IMR-90 (cell line): ENCODE results near the gene NTM. TPM values are rescaled to one million over a fixed set of nuclear protein-coding genes. Genes with fewer than 3 reads are reported as not detected.

Source experiments
- ATAC-seq: fragments of 200-7000 bp; cut with Tn5 transposase; 2 replicates; pipeline ENCODE4 v1.9.1; 2020; ENCODE audit warnings: low read depth, mild to moderate bottlenecking, moderate library complexity
- BruUV-seq: library from RNA; stranded (reverse); fragments of 400-500 nt; replicated peaks from 2 replicates; lab custom pipeline; 2021; lab: Mats Ljungman, UMichigan
- CTCF ChIA-PET: fragments of 300-600 bp; formaldehyde crosslinking; extraction: SDS; loops from one replicate; lab custom pipeline; 2021; ENCODE audit warnings: antibody characterized with exemption; lab: Yijun Ruan, JAX
- POLR2A ChIA-PET: fragments of 300-600 bp; sonication (Branson Sonifier 250); formaldehyde crosslinking; loops from one replicate; lab custom pipeline; 2022; ENCODE audit warnings: antibody characterized with exemption; ENCODE audit not compliant: unreplicated experiment; lab: Charles Lee
- DNase-seq: peaks from one replicate; pipeline ENCODE4 v3.0.0; 2013
- H2AFZ ChIP-seq: replicated peaks from 2 replicates; pipeline ENCODE3; 2013; ENCODE audit warnings: low read length, mild to moderate bottlenecking; ENCODE audit not compliant: poor library complexity
- H2AK5ac ChIP-seq: 2 replicates; pipeline ENCODE4 v1.6.1; 2013; ENCODE audit warnings: low read depth, low read length, inconsistent platforms
- H2AK9ac ChIP-seq: replicated peaks from 2 replicates; pipeline ENCODE3; 2013; ENCODE audit warnings: mild to moderate bottlenecking, low read depth, low read length, moderate library complexity; ENCODE audit not compliant: poor library complexity
- H2BK120ac ChIP-seq: 2 replicates; pipeline ENCODE4 v1.6.1; 2013; ENCODE audit warnings: low read depth, low read length, inconsistent platforms
- H2BK15ac ChIP-seq: 3 replicates; pipeline ENCODE4 v1.6.1; 2013; ENCODE audit warnings: low read depth, low read length, inconsistent platforms
- H2BK20ac ChIP-seq: 2 replicates; pipeline ENCODE4 v1.6.1; 2013; ENCODE audit warnings: low read depth, mild to moderate bottlenecking, inconsistent platforms, low read length, moderate library complexity
- H2BK5ac ChIP-seq: 2 replicates; pipeline ENCODE4 v1.6.1; 2013; ENCODE audit warnings: mild to moderate bottlenecking, low read depth, low read length, inconsistent platforms; ENCODE audit not compliant: poor library complexity, severe bottlenecking
- H3K14ac ChIP-seq: replicated peaks from 2 replicates; pipeline ENCODE4 v1.6.1; 2013; ENCODE audit warnings: low read depth, low read length, inconsistent platforms
- H3K18ac ChIP-seq: 2 replicates; pipeline ENCODE4 v1.6.1; 2013; ENCODE audit warnings: low read depth, low read length, control low read depth
- H3K23ac ChIP-seq: 2 replicates; pipeline ENCODE4 v1.6.1; 2013; ENCODE audit warnings: low read depth, low read length, inconsistent platforms
- H3K27ac ChIP-seq: 2 replicates; pipeline ENCODE4 v1.5.1; 2013; ENCODE audit warnings: mild to moderate bottlenecking, control low read depth, low read length; ENCODE audit not compliant: insufficient read depth
- H3K27me3 ChIP-seq: 2 replicates; pipeline ENCODE4 v1.6.1; 2013; ENCODE audit warnings: low read length; ENCODE audit not compliant: control insufficient read depth, insufficient read depth
- H3K36me3 ChIP-seq: 2 replicates; pipeline ENCODE4 v1.6.1; 2013; ENCODE audit warnings: low read length, mixed read lengths; ENCODE audit not compliant: control insufficient read depth, insufficient read depth
- H3K4ac ChIP-seq: 2 replicates; pipeline ENCODE4 v1.6.1; 2013; ENCODE audit warnings: low read depth, low read length, inconsistent platforms
- H3K4me1 ChIP-seq: 2 replicates; pipeline ENCODE4 v1.6.1; 2013; ENCODE audit warnings: low read length, mixed read lengths; ENCODE audit not compliant: control insufficient read depth, insufficient read depth
- H3K4me2 ChIP-seq: 2 replicates; pipeline ENCODE4 v1.6.1; 2013; ENCODE audit warnings: low read depth, mild to moderate bottlenecking, control low read depth, low read length, moderate library complexity
- H3K4me3 ChIP-seq: 2 replicates; pipeline ENCODE4 v1.5.1; 2013; ENCODE audit warnings: low read depth, mild to moderate bottlenecking, control low read depth, low read length, moderate library complexity; ENCODE audit not compliant: insufficient read depth
- H3K56ac ChIP-seq: 2 replicates; pipeline ENCODE4 v1.6.1; 2013; ENCODE audit warnings: low read length, inconsistent platforms; ENCODE audit not compliant: insufficient read depth; ENCODE audit errors: extremely low read depth
- H3K79me1 ChIP-seq, 2 experiments: 2 replicates each; pipeline ENCODE4 v1.6.1; 2013; ENCODE audit warnings: low read length in 2 of 2, inconsistent platforms in 1 of 2, low read depth in 1 of 2
- H3K9ac ChIP-seq: 2 replicates; pipeline ENCODE4 v1.6.1; 2013; ENCODE audit warnings: low read depth, low read length, control low read depth
- H3K9me1 ChIP-seq: 2 replicates; pipeline ENCODE4 v1.6.1; 2013; ENCODE audit warnings: low read length, inconsistent platforms; ENCODE audit not compliant: insufficient read depth
- H3K9me3 ChIP-seq: 2 replicates; pipeline ENCODE4 v1.6.1; 2013; ENCODE audit warnings: low read length; ENCODE audit not compliant: control insufficient read depth, insufficient read depth
- H4K20me1 ChIP-seq: 2 replicates; pipeline ENCODE4 v1.6.1; 2013; ENCODE audit warnings: low read length, inconsistent platforms; ENCODE audit not compliant: insufficient read depth
- H4K5ac ChIP-seq: 2 replicates; pipeline ENCODE4 v1.6.1; 2013; ENCODE audit warnings: mild to moderate bottlenecking, low read depth, low read length, control low read depth
- H4K8ac ChIP-seq, 2 experiments: 2 replicates each; pipeline ENCODE4 v1.6.1; 2013; ENCODE audit warnings: low read depth in 2 of 2, low read length in 2 of 2, control low read depth in 1 of 2, inconsistent platforms in 1 of 2
- H4K91ac ChIP-seq: 2 replicates; pipeline ENCODE4 v1.6.1; 2013; ENCODE audit warnings: low read depth, low read length, inconsistent platforms; ENCODE audit not compliant: insufficient read depth
- BHLHE40 ChIP-seq: fragments of 150-350 bp; IDR thresholded peaks from 2 replicates; pipeline ENCODE4 v1.6.1; 2016; ENCODE audit warnings: mild to moderate bottlenecking, low read depth, low read length
- CHD1 ChIP-seq: IDR thresholded peaks from 2 replicates; pipeline ENCODE4 v1.6.1; 2012; ENCODE audit warnings: low read depth, low read length, improper control_type of control experiment
- CTCF ChIP-seq: conservative IDR thresholded peaks from 2 replicates; pipeline ENCODE4 v1.5.1; 2012; ENCODE audit warnings: mild to moderate bottlenecking, low read depth, low read length, improper control_type of control experiment
- ELK1 ChIP-seq: fragments of 150-350 bp; IDR thresholded peaks from 2 replicates; pipeline ENCODE4 v1.6.1; 2016; ENCODE audit warnings: low read depth, mild to moderate bottlenecking, low read length, moderate library complexity, borderline replicate concordance
- FOS ChIP-seq: fragments of 150-350 bp; IDR thresholded peaks from 2 replicates; pipeline ENCODE4 v1.6.1; 2016; ENCODE audit warnings: low read depth, low read length
- MAFK ChIP-seq: IDR thresholded peaks from 2 replicates; pipeline ENCODE4 v1.6.1; 2012; ENCODE audit warnings: low read depth, low read length, improper control_type of control experiment
- MXI1 ChIP-seq: IDR thresholded peaks from 2 replicates; pipeline ENCODE4 v1.6.1; 2012; ENCODE audit warnings: low read depth, mild to moderate bottlenecking, low read length, moderate library complexity, borderline replicate concordance
- POLR2A ChIP-seq: IDR thresholded peaks from 2 replicates; pipeline ENCODE4 v1.6.1; 2012; ENCODE audit warnings: mild to moderate bottlenecking, low read depth, low read length
- RAD21 ChIP-seq: IDR thresholded peaks from 2 replicates; pipeline ENCODE4 v1.6.1; 2012; ENCODE audit warnings: low read length, improper control_type of control experiment
- RCOR1 ChIP-seq: IDR thresholded peaks from 2 replicates; pipeline ENCODE4 v1.6.1; 2012; ENCODE audit warnings: mild to moderate bottlenecking, low read length, improper control_type of control experiment; ENCODE audit not compliant: insufficient replicate concordance
- SMC3 ChIP-seq: fragments of 150-350 bp; IDR thresholded peaks from 2 replicates; pipeline ENCODE4 v1.6.1; 2016; ENCODE audit warnings: low read depth, mild to moderate bottlenecking, antibody characterized with exemption, low read length, moderate library complexity
- WGBS, 2 experiments: methylation state at CpG; one replicate each; pipeline versions ENCODE4 v1.1.5 to v1.1.7; 2013; ENCODE audit warnings: missing lambda C conversion rate in 2 of 2; ENCODE audit not compliant: insufficient read length in 1 of 2; ENCODE audit errors: extremely low coverage in 2 of 2; 5-methylcytosine and 5-hydroxymethylcytosine counted together
- dilution Hi-C: fragments of 300-500 bp; cut with HindIII; formaldehyde crosslinking; loops from one replicate; pipeline ENCODE4 v1.14.3; 2018; ENCODE audit warnings: low sequenced_read_pairs; ENCODE audit not compliant: unreplicated experiment
- in situ Hi-C: fragments of 300-500 bp; cut with MboI; formaldehyde crosslinking; loops from 3 replicates; pipeline ENCODE4 v1.14.3; 2019; ENCODE audit warnings: low sequenced_read_pairs, inconsistent platforms, mixed read lengths
- intact Hi-C: fragments of 100-400 bp; cut with micrococcal nuclease; formaldehyde crosslinking; loops from 2 replicates; pipeline ENCODE4 v1.10.0; 2022
- polyA plus RNA-seq, 3 experiments: library from polyadenylated mRNA; depleted of rRNA; stranded (reverse); fragments of >200 nt; gene quantifications; 2 replicates each; pipeline ENCODE4 v1.2.3, GENCODE V29; 2012; ENCODE audit warnings: low replicate concordance in 1 of 3
- total RNA-seq: library from RNA; depleted of rRNA; stranded (reverse); fragments of >200 nt; gene quantifications from 2 replicates; pipeline ENCODE4 v1.2.3, GENCODE V29; 2012
- TF ChIP-seq, protein P1 (sequence below): fragments of 150-350 bp; IDR thresholded peaks from 2 replicates; pipeline ENCODE4 v1.6.1; 2017; ENCODE audit warnings: mild to moderate bottlenecking, antibody characterized with exemption, low read length, low read depth

NTM gene
- total and polyA plus RNA-seq, 2 of the 4 experiments (the other 2 are of a cell fraction) = 19.5 to 25.5 TPM

DNA sequence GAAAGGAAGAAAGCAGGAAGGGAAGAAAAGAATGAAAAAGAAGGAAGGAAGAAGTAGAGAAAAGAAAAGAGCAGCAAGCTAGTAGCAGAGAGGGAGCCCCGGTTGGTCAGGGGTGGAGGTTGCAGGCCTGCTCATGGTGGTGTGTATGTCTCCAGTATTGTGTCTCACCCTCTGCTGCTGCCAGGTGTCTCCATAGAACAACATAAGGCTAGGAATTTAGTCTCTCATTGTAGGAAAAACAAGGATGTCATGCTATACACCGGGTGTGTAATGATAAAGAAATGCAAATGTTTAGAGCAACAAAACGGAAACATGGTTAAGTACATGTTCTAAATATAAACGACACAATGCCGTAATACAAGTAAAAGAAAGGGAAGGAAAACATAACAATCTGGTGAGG is 342.5 kb downstream of the NTM start:
- Histone ChIP-seq H3K23ac (0 out of 2 replicates have a peak overlapping the region, but pooled peaks have one; percentile 70), H3K9ac (no peak overlapping the region), H3K9me3 (no peaks in the 10 kb centered on the region), H3K4me1 (no peaks in the 10 kb centered on the region; the same call in 1 of the 2 replicates), H4K20me1 (no peaks in the 10 kb centered on the region), H3K4me2 (peak overlapping the region; percentile 26; the same call in 1 of the 2 replicates), H2BK15ac (no peak overlapping the region), H3K79me1 (no peaks in the 10 kb centered on the region), H3K36me3 (no peaks in the 10 kb centered on the region), H2AK9ac (no peak overlapping the region), H3K56ac (no peak overlapping the region), H2BK20ac (peak overlapping the region; percentile 72; the same call in 1 of the 2 replicates), H4K91ac (no peak overlapping the region), H2AK5ac (no peak overlapping the region), H3K4ac (peak overlapping the region; percentile 51; the same call in 1 of the 2 replicates), H3K27ac (no peak overlapping the region), H2BK120ac (peak overlapping the region; percentile 58), H2AFZ (peak overlapping the region; percentile 57), H4K8ac (peak overlapping the region in 1 of 2 experiments; percentile 39; a peak in 1 of 4 replicates), H2BK5ac (peak overlapping the region; percentile 65), H3K4me3 (no peak overlapping the region), H3K18ac (no peak overlapping the region), H3K27me3 (no peaks in the 10 kb centered on the region; the same call in 1 of the 2 replicates), H3K14ac (0 out of 2 replicates have a peak overlapping the region, but pooled peaks have one; percentile 37), H3K9me1 (0 out of 2 replicates have a peak, but pooled peaks cover 4% of the 10 kb centered on the region), H4K5ac (no peak overlapping the region)
- no TSS peak for BruUV-seq
- peak; percentile 61 for DNase-seq
- ChIA-PET CTCF (interaction anchor here (1.2 to 2.4 kb wide), 2 partner anchors 18 to 36 kb away, joined by 3 to 9 read pairs; no protein-coding TSS in a partner anchor), POLR2A (no interaction called here)
- intact Hi-C loops (no loop called here), in situ Hi-C loops (no loop called here), dilution Hi-C loops (no loop called here)
- ATAC-seq = peak; percentile 29; the same call in 1 of the 2 replicates
- no peak for TF ChIP-seq CHD1
- TF ChIP-seq MAFK = no peak
- TF ChIP-seq, protein P1, sequence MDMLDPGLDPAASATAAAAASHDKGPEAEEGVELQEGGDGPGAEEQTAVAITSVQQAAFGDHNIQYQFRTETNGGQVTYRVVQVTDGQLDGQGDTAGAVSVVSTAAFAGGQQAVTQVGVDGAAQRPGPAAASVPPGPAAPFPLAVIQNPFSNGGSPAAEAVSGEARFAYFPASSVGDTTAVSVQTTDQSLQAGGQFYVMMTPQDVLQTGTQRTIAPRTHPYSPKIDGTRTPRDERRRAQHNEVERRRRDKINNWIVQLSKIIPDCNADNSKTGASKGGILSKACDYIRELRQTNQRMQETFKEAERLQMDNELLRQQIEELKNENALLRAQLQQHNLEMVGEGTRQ = no peak
- no peak for TF ChIP-seq SMC3
- no peak for TF ChIP-seq RAD21
- TF ChIP-seq FOS = no peak
- TF ChIP-seq CTCF = no peak
- no peak for TF ChIP-seq MXI1
- no peak for TF ChIP-seq ELK1
- no peak for TF ChIP-seq BHLHE40
- no peak for TF ChIP-seq POLR2A
- no peak for TF ChIP-seq RCOR1
- WGBS, 2 experiments = 60% methylated on average over 1 of the region's 5 CpGs; no CpG with 5 or more reads in 1 of the 2 experiments
